ENCODE data around the gene PTPN21.
"Not testable (repeated sequence)": the region's sequence is repeated elsewhere in the genome, so short reads cannot be mapped to it uniquely, and the experiment has no call there.

PTPN21 gene

GRCh38 chr14:88551094-88551870, 3.5 kb downstream of the PTPN21 start:
- DNase-seq, result peak; percentile 19 to 71

GRCh38 chr14:88550078-88550477, 4.7 kb downstream of the PTPN21 start:
- DNase-seq, result no peak

- no peak for DNase-seq
Observed at GRCh38 chr14:88547386-88547780, 7.4 kb downstream of the PTPN21 start.

GRCh38 chr14:88546621-88547385, 8.0 kb downstream of the PTPN21 start:
- no peak for DNase-seq

GRCh38 chr14:88545256-88545655, 9.6 kb downstream of the PTPN21 start:
- no peak for DNase-seq

- no peak for DNase-seq
Observed at GRCh38 chr14:88542857-88543795, 11.7 kb downstream of the PTPN21 start.

- DNase-seq, result no peak
Observed at GRCh38 chr14:88541324-88541723, 13.5 kb downstream of the PTPN21 start.

- DNase-seq, result no peak
Observed at GRCh38 chr14:88535813-88536212, 19.0 kb downstream of the PTPN21 start.

GRCh38 chr14:88535149-88535548, 19.7 kb downstream of the PTPN21 start:
- no peak for DNase-seq

GRCh38 chr14:88533064-88533602, 21.7 kb downstream of the PTPN21 start:
- no peak for DNase-seq

GRCh38 chr14:88529889-88530288, 24.9 kb downstream of the PTPN21 start:
- not testable (repeated sequence) for DNase-seq

GRCh38 chr14:88522393-88522792, 32.4 kb downstream of the PTPN21 start:
- no peak for DNase-seq

GRCh38 chr14:88521818-88522217, 33.0 kb downstream of the PTPN21 start:
- DNase-seq, result no peak

- DNase-seq, result no peak
Observed at GRCh38 chr14:88519907-88520306, 34.9 kb downstream of the PTPN21 start.

- DNase-seq, result no peak
Observed at GRCh38 chr14:88518592-88519512, 36.0 kb downstream of the PTPN21 start.

- DNase-seq, result no peak
Observed at GRCh38 chr14:88516861-88517357, 37.9 kb downstream of the PTPN21 start.

- no peak for DNase-seq
Observed at GRCh38 chr14:88515499-88516221, 39.1 kb downstream of the PTPN21 start.

GRCh38 chr14:88507208-88507607, 47.6 kb downstream of the PTPN21 start:
- DNase-seq, result no peak

GRCh38 chr14:88505621-88506020, 49.2 kb downstream of the PTPN21 start:
- DNase-seq, result peak; percentile 73 to 74

GRCh38 chr14:88504602-88505001, 50.2 kb downstream of the PTPN21 start:
- no peak for DNase-seq
